ENCODE data around the gene TADA2B. TPM values are rescaled to one million over a fixed set of nuclear protein-coding genes. Genes with fewer than 3 reads are reported as not detected.

TADA2B gene
- total RNA-seq, 4 donors from 2014 or later, result 13.3 to 27.3 (median 16.5) TPM

GRCh38 chr4:7050481-7051143, 7.4 kb downstream of the TADA2B start:
- no peak overlapping the region for H3K27ac ChIP-seq
- H3K9me3 ChIP-seq, result no peaks in the 10 kb centered on the region
- H3K36me3 ChIP-seq, result peaks cover 0 to 45% (median 0%) of the 10 kb centered on the region in 3 donors
- H3K4me1 ChIP-seq, result peaks cover 0 to 56% (median 10%) of the 10 kb centered on the region in 4 donors
- H3K27me3 ChIP-seq, result no peaks in the 10 kb centered on the region
- no peak for DNase-seq (ENCODE audit: low spot score in 2 of 2)
- no peak overlapping the region for H3K4me3 ChIP-seq
- TF ChIP-seq POLR2A (IDR thresholded peaks at IDR 0.05) (no peak), CTCF (IDR thresholded peaks at IDR 0.05) (no peak), EP300 (IDR thresholded peaks at IDR 0.05) (no peak)
- WGBS, 2 donors, result 90% methylated on average over 32 to 33 of the region's 36 CpGs

GRCh38 chr4:7051144-7051495, 7.9 kb downstream of the TADA2B start:
- H3K27ac ChIP-seq, result no peak overlapping the region
- TF ChIP-seq CTCF (IDR thresholded peaks at IDR 0.05) (no peak), EP300 (IDR thresholded peaks at IDR 0.05) (no peak), POLR2A (IDR thresholded peaks at IDR 0.05) (no peak)
- no peak overlapping the region for H3K4me3 ChIP-seq
- WGBS, 2 donors, result 91 to 94% methylated on average over 12 of the region's 12 CpGs
- H3K9me3 ChIP-seq, result no peaks in the 10 kb centered on the region
- peaks cover 0 to 51% (median 0%) of the 10 kb centered on the region in 3 donors for H3K36me3 ChIP-seq
- H3K4me1 ChIP-seq, result peaks cover 0 to 51% (median 5%) of the 10 kb centered on the region in 4 donors
- DNase-seq (ENCODE audit: low spot score in 2 of 2), result no peak
- H3K27me3 ChIP-seq, result no peaks in the 10 kb centered on the region

DNA sequence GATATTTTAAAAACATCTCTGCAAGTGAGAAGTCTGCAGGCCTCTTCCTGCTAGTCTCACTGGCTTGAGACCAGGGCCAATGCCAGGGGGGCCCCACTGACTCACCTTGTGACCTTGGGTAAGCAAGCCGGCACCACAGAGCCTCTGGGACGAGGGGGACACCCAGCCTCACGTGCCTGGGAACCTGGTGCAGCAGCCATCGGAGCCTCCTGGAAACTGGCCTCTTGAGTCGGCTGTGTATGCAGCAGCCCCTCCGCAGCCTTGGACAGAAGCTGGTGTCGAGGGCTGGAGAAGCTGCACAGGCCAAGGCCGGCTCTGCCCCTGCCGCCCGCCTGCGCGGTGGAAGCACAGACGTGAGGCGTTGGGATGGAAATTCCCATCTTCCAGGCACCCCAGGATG, 8.7 kb downstream of the TADA2B start:
- Histone ChIP-seq H3K36me3 (peaks cover 0 to 58% (median 0%) of the 10 kb centered on the region in 3 donors), H3K4me1 (peaks cover 0 to 44% (median 0%) of the 10 kb centered on the region in 4 donors), H3K9me3 (no peaks in the 10 kb centered on the region), H3K27ac (no peak overlapping the region), H3K27me3 (no peaks in the 10 kb centered on the region), H3K4me3 (no peak overlapping the region)
- no peak for DNase-seq (ENCODE audit: low spot score in 2 of 2)
- WGBS, 2 donors, result 87 to 90% methylated on average over 11 to 14 of the region's 14 CpGs
- TF ChIP-seq POLR2A (IDR thresholded peaks at IDR 0.05) (no peak), EP300 (IDR thresholded peaks at IDR 0.05) (no peak), CTCF (IDR thresholded peaks at IDR 0.05) (no peak)

- TF ChIP-seq EP300 (IDR thresholded peaks at IDR 0.05) (no peak), POLR2A (IDR thresholded peaks at IDR 0.05) (no peak), CTCF (IDR thresholded peaks at IDR 0.05) (no peak)
- H3K36me3 ChIP-seq, result peaks cover 0 to 57% (median 0%) of the 10 kb centered on the region in 3 donors
- no peak for DNase-seq (ENCODE audit: low spot score in 2 of 2)
- H3K9me3 ChIP-seq, result no peaks in the 10 kb centered on the region
- no peak overlapping the region for H3K4me3 ChIP-seq
- no peaks in the 10 kb centered on the region for H3K27me3 ChIP-seq
- peaks cover 0 to 39% (median 0%) of the 10 kb centered on the region in 4 donors for H3K4me1 ChIP-seq
- WGBS, 2 donors, result 81 to 85% methylated on average over 14 of the region's 14 CpGs
- H3K27ac ChIP-seq, result no peak overlapping the region
Measured at GRCh38 chr4:7052313-7052712, 9.1 kb downstream of the TADA2B start.

GRCh38 chr4:7052923-7053715, 9.9 kb downstream of the TADA2B start:
- H3K36me3 ChIP-seq, result peaks cover 0 to 60% (median 0%) of the 10 kb centered on the region in 3 donors
- no peaks in the 10 kb centered on the region for H3K9me3 ChIP-seq
- no peak overlapping the region for H3K4me3 ChIP-seq
- no peak for TF ChIP-seq EP300 (IDR thresholded peaks at IDR 0.05)
- no peak for TF ChIP-seq POLR2A (IDR thresholded peaks at IDR 0.05)
- TF ChIP-seq CTCF (IDR thresholded peaks at IDR 0.05), result no peak
- peaks cover 0 to 37% (median 0%) of the 10 kb centered on the region in 4 donors for H3K4me1 ChIP-seq
- H3K27me3 ChIP-seq, result no peaks in the 10 kb centered on the region
- H3K27ac ChIP-seq, result peak overlapping the region in 1 of 4 donors; percentile 15
- no peak for DNase-seq (ENCODE audit: low spot score in 2 of 2)
- WGBS, 2 donors, result 67 to 73% methylated on average over 20 of the region's 20 CpGs
